Stimulated activated CD8-positive, alpha-beta memory T cell treated with anti-CD3 and anti-CD28 coated beads, Interleukin-15, amount 100 ng/mL, for 24 hours (primary cell): ENCODE results near the gene TREM2.

Source experiments
- DNase-seq: peaks from one replicate; pipeline ENCODE4 v3.0.0-alpha.2; 2020; ENCODE audit warnings: low read depth

Gene TREM2

GRCh38 chr6:41182069-41183034 lies 19.4 kb upstream of the TREM2 start:
- DNase-seq, result no peak

- no peak for DNase-seq
Measured at GRCh38 chr6:41181566-41181965, 18.6 kb upstream of the TREM2 start.

GRCh38 chr6:41179163-41179562 lies 16.2 kb upstream of the TREM2 start:
- DNase-seq, result no peak

- no peak for DNase-seq
Measured at GRCh38 chr6:41177695-41178094, 14.8 kb upstream of the TREM2 start.

GRCh38 chr6:41177287-41177686 lies 14.4 kb upstream of the TREM2 start:
- DNase-seq, result no peak

- no peak for DNase-seq
Measured at GRCh38 chr6:41176189-41176588, 13.3 kb upstream of the TREM2 start.

- no peak for DNase-seq
Measured at GRCh38 chr6:41175084-41175483, 12.2 kb upstream of the TREM2 start.

- DNase-seq, result no peak
Measured at GRCh38 chr6:41174610-41175009, 11.7 kb upstream of the TREM2 start.

GRCh38 chr6:41171908-41172307 lies 9.0 kb upstream of the TREM2 start:
- DNase-seq, result no peak

GRCh38 chr6:41170547-41171160 lies 7.7 kb upstream of the TREM2 start:
- DNase-seq, result no peak

- no peak for DNase-seq
Measured at GRCh38 chr6:41167173-41167963, 4.5 kb upstream of the TREM2 start.

- DNase-seq, result no peak
Measured at GRCh38 chr6:41164551-41165120, 1.7 kb upstream of the TREM2 start.

- no peak for DNase-seq
Measured at GRCh38 chr6:41163419-41163717, 452 bp upstream of the TREM2 start.

- DNase-seq, result no peak
Measured at GRCh38 chr6:41161851-41162552, 914 bp downstream of the TREM2 start.

- no peak for DNase-seq
Measured at GRCh38 chr6:41161380-41161779, 1.5 kb downstream of the TREM2 start.

GRCh38 chr6:41160933-41161332 lies 2.0 kb downstream of the TREM2 start:
- DNase-seq, result no peak

GRCh38 chr6:41159415-41160082 lies 3.4 kb downstream of the TREM2 start:
- DNase-seq, result no peak

- no peak for DNase-seq
Measured at GRCh38 chr6:41157323-41157722, 5.6 kb downstream of the TREM2 start.

- no peak for DNase-seq
Measured at GRCh38 chr6:41156771-41157170, 6.1 kb downstream of the TREM2 start.

- no peak for DNase-seq
Measured at GRCh38 chr6:41156001-41156400, 6.9 kb downstream of the TREM2 start.

- no peak for DNase-seq
Measured at GRCh38 chr6:41155132-41155805, 7.6 kb downstream of the TREM2 start.
